Measurements from ENCODE around the gene NEU4. TPM values are rescaled to one million over a fixed set of nuclear protein-coding genes. Genes with fewer than 3 reads are reported as not detected.
"Not testable (repeated sequence)": the region's sequence is repeated elsewhere in the genome, so short reads cannot be mapped to it uniquely, and the experiment has no call there.

The NEU4 gene
- total RNA-seq, 1 donor from 2014 or later: 9.4 TPM

- DNase-seq: no peak
These were observed 9.3 kb upstream of the NEU4 start for GRCh38 chr2:241799522-241800197.

DNA sequence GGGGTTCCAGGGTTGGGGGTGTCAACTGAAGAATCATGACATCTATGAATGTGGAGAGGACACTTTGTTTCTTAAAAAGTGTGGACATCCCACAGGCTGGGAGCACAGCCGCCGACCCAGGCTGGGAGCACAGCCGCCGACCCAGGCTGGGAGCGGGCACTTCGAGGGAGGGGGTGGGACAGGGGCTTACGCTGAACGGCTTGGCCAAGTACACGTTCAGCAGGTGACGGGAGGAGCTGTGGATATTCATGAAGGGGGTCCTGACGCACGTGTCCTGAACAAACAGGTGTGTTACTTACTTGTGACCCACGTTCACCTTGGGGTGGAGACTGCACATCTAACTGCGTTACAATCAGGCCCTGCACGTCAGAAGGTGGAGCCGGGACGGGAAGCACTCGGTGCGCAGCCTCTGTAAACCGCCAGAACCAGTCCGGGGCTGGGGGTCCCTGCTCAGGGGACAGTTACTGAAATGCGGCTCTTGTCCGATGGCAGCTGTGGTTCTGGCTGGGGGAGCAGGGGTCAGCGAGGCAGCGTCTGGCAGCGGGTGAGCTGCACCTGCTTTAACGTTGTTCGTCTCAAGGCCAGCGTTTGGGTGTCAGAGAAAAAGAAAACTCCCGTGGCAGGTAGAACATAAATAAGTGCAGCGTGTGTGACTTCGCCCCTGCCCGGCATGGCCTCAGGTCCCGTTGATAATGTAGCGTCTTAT, 8.6 kb upstream of the NEU4 start:
- not testable (repeated sequence) for DNase-seq

DNA sequence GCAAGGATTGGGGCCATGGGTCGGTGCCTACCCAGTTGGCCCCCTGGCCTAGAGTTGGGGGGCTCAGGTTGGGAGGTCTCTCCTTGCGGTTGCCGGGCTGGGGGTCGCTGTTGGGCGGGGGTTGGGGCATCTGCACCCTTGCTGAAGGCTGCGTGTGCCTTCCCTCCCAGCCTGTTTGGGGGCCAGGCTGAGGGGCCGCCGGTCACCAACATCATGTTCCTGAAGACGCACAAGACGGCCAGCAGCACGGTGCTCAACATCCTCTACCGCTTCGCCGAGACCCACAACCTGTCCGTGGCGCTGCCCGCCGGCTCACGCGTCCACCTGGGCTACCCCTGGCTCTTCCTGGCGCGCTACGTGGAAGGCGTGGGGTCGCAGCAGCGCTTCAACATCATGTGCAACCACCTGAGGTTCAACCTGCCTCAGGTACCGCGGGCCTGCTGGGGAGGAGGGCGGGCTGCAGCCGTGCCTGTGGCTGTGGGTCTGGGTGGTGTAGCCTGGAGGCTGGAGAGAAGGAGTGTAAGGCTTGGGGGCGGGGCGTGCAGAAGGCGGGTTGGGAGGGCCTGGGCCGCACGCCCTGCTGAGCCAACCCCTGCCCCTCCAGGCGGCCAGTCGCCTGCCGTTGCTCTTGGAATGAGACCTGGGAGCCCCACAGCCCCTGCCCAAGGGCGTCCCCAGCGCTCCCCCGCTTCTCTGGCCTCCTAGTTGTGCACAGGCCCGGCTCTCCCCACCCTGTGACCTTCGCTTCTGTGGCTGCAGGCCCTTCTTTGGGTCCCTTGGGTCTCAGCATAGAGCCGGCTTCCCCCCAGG, 7.2 kb upstream of the NEU4 start:
- no peak for DNase-seq

DNA sequence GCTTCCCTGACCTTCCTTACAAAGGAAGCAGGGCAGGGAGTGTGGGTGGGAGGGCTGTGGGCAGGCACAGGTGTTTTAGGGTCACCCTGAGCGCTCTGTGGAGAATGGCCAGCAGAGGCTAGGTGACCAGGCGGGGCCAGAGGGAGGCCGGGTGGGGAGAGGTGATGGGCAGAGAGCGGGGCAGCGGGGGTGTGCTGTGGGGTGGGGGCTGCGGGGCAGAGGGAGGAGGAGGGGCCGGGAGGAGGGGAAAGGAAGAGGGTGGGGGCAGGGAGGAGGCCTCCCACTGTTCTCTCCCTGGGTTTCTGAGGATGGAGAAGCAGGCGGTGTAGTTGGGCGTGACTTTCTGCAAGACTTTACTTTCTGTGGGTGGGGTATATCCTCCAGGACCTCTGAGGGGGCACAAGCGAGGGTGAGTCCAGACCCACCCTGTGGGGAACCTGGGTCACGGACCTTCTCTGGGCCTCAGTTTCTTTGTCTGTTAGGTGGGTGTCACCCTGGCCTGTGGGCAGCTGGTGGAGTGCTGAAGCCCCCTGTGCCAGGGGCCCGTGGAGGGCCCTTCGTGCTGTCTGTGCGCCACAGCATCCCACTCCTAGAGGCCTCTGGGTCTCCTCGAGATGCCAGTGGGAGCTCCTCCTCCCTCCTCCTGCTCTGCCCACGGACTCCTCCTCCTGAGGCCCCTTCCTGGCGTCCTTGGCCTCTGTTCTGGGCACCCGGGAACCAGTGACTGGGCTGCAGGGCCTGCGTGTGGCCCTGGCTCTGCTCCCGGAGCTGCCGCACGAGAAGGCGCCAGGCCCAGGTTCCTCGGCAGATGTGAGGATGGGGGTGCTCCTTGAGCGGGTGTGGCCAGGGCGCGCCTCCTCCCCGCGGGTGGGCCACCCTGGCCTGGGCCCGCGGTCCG, 6.3 kb upstream of the NEU4 start:
- DNase-seq: no peak

DNA sequence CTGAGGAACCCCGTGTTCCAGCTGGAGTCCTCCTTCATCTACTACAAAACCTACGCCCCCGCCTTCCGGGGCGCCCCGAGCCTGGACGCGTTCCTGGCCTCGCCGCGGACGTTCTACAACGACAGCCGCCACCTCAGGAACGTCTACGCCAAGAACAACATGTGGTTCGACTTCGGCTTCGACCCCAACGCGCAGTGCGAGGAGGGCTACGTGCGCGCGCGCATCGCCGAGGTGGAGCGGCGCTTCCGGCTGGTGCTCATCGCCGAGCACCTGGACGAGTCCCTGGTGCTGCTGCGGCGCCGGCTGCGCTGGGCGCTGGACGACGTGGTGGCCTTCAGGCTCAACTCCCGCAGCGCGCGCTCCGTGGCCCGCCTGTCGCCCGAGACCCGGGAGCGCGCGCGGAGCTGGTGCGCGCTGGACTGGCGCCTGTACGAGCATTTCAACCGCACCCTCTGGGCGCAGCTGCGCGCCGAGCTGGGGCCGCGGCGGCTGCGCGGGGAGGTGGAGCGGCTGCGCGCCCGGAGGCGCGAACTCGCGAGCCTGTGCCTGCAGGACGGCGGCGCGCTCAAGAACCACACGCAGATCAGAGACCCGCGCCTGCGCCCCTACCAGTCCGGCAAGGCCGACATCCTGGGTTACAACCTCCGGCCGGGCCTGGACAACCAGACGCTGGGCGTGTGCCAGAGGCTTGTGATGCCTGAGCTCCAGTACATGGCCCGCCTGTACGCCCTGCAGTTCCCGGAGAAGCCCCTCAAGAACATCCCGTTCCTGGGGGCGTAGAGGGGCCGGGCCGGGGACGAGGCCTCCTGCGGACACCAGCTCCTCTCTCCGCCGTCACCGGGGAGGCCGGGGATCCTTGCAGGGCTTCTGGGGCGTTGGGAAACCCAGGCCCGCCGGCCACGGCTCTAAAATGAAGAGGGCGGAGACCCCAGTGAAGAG, 5.3 kb upstream of the NEU4 start:
- peak; percentile 79 for DNase-seq

DNA sequence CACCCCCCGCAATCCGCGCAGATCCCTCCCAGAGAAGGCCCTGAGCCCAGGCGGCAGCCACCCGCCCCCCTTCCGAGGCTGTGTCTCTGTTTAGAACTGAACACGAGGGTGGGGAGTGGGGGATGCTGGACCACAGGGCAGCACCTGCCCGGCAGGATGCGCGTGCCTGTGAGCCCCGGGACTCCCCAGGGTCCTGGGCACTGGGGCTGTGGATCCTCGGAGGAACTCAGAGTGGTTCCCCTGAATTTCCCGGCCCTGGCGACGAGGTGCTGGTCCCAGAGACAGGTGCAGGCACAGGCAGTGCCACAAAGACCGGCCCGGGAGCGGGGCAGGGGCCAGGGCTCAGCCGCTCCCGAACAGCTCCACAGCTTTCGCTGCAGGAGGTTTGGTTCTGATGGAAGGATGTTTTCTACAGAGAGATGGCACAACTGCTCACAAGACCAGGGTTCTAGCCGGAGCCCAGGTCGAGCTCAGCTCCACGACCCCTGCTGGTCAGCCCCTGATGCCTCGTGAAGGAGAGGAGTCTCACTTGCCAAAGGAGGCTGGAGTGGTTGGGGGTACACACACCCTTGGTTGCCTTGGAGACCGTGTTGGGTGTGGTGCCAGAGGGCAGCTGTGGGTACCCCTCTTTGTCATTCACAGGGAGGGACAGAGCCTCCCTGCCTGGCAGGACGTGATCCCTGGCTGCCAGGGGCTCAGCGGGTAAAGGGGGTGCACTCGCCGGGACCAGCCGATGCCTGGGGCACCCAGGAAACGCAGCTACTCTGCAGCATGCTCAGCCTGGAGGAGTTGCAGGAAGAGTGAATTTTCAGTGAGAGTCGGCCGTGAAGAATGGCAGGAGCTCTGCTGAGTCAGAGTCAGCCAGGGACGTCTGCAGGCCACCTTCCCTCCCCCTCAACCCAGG, 4.4 kb upstream of the NEU4 start:
- DNase-seq: no peak

DNA sequence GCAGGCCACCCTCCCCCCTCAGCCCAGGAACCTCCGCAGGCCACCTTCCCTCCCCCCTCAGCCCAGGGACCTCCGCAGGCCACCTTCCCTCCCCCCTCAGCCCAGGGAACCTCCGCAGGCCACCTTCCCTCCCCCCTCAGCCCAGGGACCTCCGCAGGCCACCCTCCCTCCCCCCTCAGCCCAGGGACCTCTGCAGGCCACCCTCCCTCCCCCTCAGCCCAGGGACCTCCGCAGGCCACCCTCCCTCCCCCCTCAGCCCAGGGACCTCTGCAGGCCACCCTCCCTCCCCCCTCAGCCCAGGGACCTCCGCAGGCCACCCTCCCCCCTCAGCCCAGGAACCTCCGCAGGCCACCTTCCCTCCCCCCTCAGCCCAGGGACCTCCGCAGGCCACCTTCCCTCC, 2.8 kb upstream of the NEU4 start:
- not testable (repeated sequence) for DNase-seq

DNA sequence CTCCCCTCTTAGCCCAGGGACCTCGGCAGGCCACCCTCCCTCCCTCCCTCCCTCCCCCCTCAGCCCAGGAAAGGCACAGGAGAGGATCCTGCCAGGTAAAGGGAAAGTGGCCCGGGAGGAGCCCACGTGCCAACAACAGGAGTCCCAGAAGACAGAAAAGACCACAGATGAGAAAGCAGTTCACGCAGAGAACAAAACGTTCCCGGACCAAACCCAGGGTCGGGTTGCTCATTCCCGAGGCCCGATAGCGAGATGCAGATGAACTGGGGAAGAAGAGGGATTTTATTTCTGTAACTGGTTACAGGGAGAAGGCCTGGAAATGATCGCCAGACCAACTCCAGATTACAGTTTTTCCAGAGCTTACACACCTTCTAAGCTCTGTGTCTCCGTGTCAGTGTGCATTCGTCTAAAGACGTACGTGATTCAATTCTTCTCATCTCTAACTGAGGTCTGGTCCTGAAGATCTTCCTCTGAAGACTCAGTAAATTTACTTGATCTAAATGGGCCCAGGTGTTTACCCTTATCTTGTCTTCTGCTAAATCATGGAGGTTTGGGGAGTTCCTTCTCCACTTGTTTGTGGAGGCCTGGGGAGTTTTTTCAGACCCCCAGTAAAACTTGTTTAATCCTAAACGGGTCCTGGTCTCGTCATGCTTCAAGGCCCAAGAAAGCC, 807 bp upstream of the NEU4 start:
- no peak for DNase-seq

GRCh38 chr2:241809383-241810306, 652 bp downstream of the NEU4 start:
- no peak for DNase-seq

- no peak for DNase-seq
These were observed 1.6 kb downstream of the NEU4 start for GRCh38 chr2:241810307-241811200.

GRCh38 chr2:241811201-241811951, 2.4 kb downstream of the NEU4 start:
- DNase-seq: no peak

DNA sequence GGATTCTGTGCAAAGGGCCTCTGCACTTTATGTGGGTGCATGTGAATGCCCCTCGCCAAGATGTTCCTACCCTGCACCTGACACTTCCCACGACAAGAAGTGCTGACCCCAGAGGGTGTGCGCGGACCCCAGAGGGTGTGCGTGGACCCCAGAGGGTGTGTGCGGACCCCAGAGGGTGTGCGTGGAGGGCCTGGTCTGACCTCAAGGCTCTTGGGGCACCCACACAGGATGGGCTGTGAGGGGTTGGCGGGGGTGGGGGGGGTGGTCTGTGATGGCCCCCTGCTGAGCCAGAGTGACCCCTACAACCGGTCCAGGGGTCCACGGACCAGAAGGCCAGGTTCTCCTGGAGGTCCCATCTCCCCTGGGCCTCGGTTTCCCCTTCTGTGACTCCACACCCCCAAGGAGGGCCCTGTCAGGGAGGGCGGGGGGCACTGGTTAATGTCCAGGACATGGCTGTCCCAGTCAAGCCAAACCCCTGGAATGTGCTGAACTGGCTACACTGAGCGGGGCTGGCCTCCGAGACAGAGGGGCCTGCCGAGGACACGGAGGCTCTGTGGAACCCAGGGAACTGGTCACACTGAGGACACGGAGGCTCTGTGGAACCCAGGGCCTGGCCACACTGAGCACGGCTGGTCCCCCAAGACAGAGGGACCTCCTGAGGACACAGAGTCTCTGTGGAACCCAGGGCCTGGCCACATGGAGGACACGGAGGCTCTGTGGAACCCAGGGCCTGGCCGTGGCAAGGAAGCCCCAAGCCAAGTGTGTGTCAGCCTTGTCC, 3.1 kb downstream of the NEU4 start:
- DNase-seq: no peak

GRCh38 chr2:241812730-241813643, 4.0 kb downstream of the NEU4 start:
- DNase-seq: peak; percentile 80

All from tongue (tissue), 2 donors.